Neural progenitor cell (in vitro differentiated cells): ENCODE data around the gene YIPF6.

Source experiments
- EZH2 ChIP-seq: fragments of 200-600 bp; sonication (generic); IDR thresholded peaks from 2 replicates; pipeline ENCODE4 v1.6.1; 2017; ENCODE audit warnings: antibody characterized with exemption, mild to moderate bottlenecking, moderate library complexity
- TF ChIP-seq, protein P1 (sequence below): fragments of 200-600 bp; sonication (generic); IDR thresholded peaks from 2 replicates; pipeline ENCODE4 v1.5.1; 2017; ENCODE audit warnings: antibody characterized with exemption, mild to moderate bottlenecking

DNA sequence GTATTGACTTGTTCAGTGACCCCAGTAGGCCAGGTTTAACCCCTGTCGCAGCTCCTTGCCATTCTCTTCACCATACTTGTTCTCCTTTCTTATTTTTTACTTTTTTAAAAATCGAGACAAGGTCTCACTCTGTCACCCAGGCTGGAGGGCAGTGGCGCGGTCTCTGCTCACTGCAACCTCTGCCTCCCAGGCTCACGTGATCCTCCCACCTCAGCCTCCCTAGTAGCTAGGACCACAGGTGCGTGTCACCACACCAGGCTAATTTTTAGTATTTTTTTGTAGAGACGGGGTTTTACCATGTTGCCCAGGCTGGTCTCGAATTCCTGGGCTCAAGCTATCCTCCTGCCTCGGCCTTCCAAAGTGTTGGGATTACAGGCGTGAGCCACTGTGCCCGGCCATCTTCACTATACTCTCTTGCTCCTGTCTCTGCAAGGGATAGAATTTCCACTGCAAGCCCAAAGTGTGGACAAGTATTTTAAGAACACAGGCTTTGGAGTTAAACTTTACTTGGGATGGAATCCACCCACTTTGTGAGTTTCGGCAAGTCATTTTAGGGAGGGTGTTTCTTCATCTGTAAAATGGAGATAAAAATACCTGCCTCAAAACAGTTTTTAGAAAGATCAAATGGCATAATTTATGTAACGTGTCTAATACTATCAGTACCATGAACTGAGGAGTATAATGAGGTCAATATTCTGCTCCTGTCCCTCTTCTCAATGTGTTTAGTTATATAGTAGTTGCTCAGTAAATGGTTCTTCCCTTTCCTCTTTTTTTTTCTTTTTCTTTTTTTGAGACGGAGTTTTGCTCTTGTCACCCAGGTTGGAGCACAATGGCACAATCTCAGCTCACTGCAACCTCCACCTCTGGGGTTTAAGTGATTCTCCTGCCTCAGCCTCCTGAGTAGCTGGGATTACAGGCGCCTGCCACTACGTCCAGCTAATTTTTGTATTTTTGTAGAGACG is 973 bp downstream of the YIPF6 start:
- TF ChIP-seq, protein P1, sequence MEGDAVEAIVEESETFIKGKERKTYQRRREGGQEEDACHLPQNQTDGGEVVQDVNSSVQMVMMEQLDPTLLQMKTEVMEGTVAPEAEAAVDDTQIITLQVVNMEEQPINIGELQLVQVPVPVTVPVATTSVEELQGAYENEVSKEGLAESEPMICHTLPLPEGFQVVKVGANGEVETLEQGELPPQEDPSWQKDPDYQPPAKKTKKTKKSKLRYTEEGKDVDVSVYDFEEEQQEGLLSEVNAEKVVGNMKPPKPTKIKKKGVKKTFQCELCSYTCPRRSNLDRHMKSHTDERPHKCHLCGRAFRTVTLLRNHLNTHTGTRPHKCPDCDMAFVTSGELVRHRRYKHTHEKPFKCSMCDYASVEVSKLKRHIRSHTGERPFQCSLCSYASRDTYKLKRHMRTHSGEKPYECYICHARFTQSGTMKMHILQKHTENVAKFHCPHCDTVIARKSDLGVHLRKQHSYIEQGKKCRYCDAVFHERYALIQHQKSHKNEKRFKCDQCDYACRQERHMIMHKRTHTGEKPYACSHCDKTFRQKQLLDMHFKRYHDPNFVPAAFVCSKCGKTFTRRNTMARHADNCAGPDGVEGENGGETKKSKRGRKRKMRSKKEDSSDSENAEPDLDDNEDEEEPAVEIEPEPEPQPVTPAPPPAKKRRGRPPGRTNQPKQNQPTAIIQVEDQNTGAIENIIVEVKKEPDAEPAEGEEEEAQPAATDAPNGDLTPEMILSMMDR = no peak
- no peak for TF ChIP-seq EZH2
